Fibroblast of mammary gland (primary cell): ENCODE data around the gene TAS2R39.
"Not testable (repeated sequence)": the region's sequence is repeated elsewhere in the genome, so short reads cannot be mapped to it uniquely, and the experiment has no call there.

Source experiments
- DNase-seq: peaks from one replicate; pipeline ENCODE4 v3.0.0-alpha.2; 2010; ENCODE audit warnings: low read depth
- H3K4me3 ChIP-seq: 2 replicates; pipeline ENCODE4 v1.5.1; 2011; ENCODE audit warnings: low read depth, mild to moderate bottlenecking, low read length, moderate library complexity; ENCODE audit not compliant: control insufficient read depth
- TF ChIP-seq, protein P1 (sequence below): conservative IDR thresholded peaks from 2 replicates; pipeline ENCODE4 v1.5.1; 2011; ENCODE audit warnings: low read depth, low read length, inconsistent platforms; ENCODE audit not compliant: control insufficient read depth, insufficient read depth

Gene TAS2R39

DNA sequence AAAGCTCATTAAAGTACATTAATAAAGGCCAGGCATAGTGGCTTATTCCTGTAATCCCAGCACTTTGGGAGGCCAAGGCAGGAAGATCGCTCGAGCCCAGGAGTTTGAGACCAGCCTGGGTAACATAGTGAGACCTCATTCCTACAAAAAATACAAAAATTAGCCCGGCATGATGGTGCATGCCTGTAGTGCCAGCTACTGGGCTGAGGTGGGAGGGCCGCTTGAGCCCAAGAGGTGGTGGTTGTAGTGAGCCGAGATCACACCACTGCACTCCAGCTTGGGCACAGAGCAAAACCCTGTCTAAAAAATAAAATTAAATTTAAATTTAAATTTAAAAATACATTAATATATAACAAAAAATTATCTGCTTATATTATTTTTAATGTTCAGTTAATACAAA is 7.1 kb upstream of the TAS2R39 start:
- no peak for DNase-seq
- TF ChIP-seq, protein P1, sequence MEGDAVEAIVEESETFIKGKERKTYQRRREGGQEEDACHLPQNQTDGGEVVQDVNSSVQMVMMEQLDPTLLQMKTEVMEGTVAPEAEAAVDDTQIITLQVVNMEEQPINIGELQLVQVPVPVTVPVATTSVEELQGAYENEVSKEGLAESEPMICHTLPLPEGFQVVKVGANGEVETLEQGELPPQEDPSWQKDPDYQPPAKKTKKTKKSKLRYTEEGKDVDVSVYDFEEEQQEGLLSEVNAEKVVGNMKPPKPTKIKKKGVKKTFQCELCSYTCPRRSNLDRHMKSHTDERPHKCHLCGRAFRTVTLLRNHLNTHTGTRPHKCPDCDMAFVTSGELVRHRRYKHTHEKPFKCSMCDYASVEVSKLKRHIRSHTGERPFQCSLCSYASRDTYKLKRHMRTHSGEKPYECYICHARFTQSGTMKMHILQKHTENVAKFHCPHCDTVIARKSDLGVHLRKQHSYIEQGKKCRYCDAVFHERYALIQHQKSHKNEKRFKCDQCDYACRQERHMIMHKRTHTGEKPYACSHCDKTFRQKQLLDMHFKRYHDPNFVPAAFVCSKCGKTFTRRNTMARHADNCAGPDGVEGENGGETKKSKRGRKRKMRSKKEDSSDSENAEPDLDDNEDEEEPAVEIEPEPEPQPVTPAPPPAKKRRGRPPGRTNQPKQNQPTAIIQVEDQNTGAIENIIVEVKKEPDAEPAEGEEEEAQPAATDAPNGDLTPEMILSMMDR, result no peak
- no peak overlapping the region for H3K4me3 ChIP-seq

DNA sequence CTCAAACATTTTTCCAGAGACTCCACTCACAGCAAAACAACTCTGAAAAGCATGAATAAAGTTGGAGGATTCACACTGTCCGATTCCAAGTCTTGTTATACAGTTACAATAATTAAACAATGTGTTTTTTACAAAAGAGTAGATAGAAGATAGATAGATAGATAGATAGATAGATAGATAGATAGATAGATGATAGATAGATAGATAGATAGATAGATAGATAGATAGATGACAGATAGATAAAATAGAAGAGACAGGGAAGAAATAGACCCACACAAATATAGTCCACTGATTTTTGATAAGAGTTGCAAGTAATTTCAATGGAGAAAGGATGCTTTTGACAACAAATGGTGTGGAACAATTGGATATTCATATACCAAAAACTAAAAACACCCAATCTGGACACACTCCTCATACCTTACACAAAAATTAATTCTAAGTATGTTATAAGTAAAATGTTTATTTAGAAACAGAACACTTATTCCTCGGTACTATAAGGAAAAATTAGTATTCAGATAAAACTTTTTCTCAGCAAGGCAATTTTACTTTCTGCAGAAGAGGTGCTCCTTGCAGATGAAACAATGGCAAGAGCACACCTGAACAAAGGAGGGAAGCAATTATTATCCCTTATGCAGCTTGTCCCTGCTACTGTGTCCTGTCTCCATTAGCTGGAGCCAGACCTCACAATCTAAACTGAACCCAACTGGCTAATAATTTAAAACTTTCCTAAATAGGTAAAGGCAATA is 5.7 kb upstream of the TAS2R39 start:
- TF ChIP-seq, protein P1, result no peak
- no peak overlapping the region for H3K4me3 ChIP-seq
- no peak for DNase-seq

DNA sequence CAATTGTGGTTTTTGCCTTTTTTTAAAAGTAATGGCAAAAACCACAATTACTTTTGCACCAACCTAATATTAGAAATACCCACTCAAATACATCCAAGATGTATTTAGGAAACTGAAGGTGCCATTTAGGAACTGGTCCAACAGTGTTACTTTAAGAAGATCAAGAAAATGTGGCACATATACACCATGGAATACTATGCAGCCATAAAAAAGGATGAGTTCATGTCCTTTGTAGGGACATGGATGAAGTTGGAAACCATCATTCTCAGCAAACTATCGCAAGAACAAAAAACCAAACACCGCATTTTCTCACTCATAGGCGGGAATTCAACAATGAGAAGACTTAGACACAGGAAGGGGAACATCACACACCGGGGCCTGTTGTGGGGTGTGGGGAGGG is 2.4 kb upstream of the TAS2R39 start:
- not testable (repeated sequence) for H3K4me3 ChIP-seq, DNase-seq

DNA sequence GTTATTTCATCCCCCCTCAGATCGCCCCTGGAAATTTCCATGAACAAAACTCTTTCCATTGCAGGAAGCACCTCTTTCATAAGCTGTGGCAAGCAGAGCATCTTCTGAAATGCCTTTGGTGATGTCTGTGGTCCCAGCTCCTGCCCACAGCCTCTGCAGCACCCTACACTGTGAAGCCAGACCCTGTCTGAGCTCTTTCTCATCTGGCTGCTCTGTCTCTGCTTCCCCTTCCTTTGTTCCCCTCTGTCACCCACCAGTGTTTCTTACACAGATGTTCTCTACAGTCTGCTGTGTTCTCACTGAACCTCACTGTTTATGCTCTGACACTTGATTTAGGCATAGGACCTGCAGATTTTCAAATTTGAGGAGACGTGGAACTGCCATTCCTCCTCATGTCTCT is 1.9 kb upstream of the TAS2R39 start:
- no peak for DNase-seq
- TF ChIP-seq, protein P1, result no peak
- no peak overlapping the region for H3K4me3 ChIP-seq

DNA sequence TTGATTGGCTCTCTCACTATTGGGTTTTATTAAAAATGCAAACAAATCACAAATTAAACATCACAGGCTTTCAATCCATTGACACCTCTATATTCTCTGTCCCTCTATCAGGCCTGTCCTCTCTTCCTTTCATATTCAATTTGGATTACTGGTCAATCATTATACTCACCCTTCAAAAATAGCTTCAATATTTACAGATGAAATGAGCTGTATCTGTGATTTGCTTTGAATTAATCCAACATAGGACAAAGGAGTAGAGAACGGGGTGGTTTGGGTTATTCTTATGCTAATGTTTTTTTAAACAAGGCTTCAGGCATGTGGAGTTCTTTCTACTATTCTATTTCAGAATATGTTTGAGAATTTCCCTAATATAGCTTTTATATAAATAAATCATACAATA is 2.3 kb downstream of the TAS2R39 start:
- no peak overlapping the region for H3K4me3 ChIP-seq
- TF ChIP-seq, protein P1, result no peak
- no peak for DNase-seq

DNA sequence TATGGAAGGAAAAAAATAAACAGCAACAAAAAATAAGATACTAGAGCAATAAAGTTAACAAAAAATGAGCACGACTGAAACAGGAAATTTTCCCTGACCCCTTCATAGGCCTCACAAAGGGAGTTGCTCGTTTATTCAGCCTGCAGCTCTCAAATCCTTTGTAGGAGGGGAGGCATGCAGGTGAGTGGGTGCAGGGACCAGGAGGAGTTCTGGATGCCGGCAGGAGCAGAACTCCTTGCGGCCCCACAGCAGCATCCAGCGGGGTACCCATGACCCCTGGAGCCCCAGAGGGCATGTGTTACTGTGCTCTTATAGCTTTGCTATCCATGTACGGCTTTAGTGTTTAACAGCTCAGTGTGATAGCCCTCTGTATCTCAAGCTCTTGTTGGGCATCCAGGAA is 5.8 kb downstream of the TAS2R39 start:
- TF ChIP-seq, protein P1, result no peak
- DNase-seq, result no peak
- no peak overlapping the region for H3K4me3 ChIP-seq

DNA sequence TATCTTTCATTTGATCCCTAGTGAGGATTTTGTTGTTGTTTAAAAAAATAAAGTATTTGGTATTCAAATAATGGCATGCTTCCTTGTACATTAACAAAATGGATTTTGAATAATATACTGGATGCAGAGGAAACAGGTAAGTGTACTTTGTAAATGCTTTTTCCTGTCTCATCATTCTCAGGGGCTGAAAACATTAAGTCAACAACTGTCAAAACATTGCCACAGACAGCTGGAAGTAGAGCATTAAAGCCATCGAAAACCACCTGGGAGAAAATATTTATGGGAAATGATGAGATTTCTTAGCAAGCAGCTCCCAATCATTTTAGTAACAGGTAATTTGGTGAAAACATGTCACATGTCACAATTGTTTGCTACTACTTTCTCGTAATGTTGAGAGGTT is 10.7 kb downstream of the TAS2R39 start:
- no peak overlapping the region for H3K4me3 ChIP-seq
- TF ChIP-seq, protein P1, result no peak
- DNase-seq, result no peak
